DMS114 treated with DMSO at 0.1 percent for 48 hours (cell line): ENCODE data around the gene ZNF213.

ENCODE experiments used
- DNase-seq: peaks from one replicate; lab custom pipeline; 2025; ENCODE audit not compliant: unreplicated experiment; lab: John Stamatoyannopoulos, UW

Gene ZNF213

GRCh38 chr16:3099732-3100499 is 34.9 kb upstream of the ZNF213 start:
- DNase-seq, result peak; percentile 79

GRCh38 chr16:3101018-3101840 is 33.6 kb upstream of the ZNF213 start:
- peak; percentile 29 for DNase-seq

- no peak for DNase-seq
These were observed 32.9 kb upstream of the ZNF213 start for GRCh38 chr16:3101841-3102470.

DNA sequence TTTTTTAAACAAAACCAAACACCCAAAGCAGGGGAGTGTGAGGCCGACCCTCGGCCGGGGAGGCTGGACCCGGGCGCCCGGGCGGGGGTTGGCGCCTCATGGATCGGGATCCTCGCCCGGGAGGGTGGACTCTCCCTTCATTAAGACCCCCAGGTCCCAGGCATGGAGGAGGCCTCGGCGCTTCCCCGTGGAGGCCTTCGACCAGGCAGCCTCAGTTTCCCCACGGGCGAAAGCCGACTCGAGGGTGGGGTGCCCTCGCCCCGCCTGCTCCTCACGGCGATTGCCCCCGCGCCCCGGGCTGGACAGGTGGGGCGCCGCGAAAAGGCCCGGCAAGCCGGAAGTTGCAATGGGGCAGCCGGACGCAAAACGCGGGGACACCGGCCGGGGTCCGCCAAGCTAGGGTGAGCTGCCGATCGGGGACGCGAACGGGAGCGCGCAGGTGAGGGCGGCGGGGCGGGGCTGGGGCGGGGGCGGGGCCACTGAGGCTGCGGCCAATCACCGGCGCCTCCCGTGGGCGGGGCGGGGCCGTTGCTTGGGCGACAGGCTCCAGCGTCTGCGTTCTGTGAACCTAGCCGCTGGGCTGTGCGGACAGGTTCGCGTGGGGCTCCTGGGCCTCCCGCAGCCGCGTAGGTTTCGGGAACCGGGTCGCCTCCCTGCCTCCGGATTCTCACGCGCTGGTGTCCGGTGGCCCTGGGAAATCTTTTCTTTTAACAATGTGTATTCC is 28.5 kb upstream of the ZNF213 start:
- DNase-seq, result peak; percentile 77

GRCh38 chr16:3112058-3112880 is 22.6 kb upstream of the ZNF213 start, which contains the start of gene ZNF205:
ZNF205 (plus strand) TSS chr16:3112586; CDS start chr16:3113431, 845 bp downstream.
- DNase-seq, result peak; percentile 58

DNA sequence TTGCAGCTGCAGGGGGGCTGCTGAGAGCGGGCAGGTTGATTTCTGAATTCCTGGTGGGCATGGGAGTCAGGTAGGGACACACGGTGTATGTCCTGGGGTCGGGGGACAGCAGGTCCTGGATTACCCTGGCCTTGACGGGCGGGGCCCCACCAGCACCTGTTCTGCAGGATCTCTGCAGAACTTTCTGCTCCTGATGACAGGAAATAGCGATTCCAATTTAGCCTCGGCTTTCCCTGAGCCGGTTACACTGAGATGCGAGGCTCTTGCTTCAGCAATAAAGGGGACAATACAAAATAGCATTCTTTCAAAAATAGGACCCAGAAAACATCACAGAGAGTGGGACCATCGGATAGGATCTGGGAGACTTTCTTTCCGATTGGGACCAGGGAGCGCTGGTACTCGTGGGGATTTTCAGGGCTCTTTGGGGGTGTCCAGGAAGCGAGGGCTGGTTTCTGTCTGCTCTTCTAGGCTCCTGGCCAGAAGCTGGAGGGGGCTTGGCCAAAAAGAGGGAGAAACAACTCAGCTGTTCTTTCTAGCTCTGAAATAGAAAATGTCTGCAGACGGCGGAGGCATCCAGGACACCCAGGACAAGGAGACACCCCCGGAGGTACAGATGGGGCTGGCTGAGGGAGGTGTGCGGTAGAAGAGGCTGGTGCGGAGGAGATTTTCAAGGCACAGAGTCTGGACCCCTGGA is 21.8 kb upstream of the ZNF213 start:
- DNase-seq, result no peak

DNA sequence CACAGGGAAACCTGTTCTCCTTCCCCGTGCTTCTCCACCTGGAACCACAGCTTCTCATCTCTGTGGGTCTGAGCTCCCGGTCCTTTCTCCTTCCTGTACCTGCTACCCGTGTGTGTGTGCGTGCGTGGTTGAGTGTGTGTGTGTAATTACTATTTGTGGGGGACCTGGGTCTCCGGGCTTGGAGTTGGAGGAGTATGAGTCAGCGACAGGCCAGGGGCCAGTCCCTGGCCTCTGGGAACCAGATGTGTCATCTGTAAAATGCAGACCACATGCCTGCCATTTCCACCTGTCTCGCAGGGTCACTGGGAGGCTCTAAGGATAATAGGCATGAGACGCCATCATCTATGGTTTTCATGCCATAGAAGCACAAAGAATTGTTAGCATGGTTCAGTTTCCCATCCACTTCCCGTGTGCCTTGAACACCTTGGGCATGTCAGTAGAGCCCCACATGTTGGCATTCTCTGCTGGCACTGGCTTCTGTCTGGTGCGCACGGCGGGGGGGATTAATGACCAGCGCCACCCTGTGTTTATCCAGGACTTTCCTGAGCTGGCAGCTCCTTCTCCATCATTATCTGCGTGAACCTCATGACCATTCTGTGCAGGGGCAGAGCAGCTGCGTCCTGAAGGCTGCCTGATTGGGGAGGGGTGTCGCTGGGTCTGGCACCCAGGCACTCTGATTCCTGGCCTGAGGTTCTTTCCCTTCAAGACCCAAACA is 20.9 kb upstream of the ZNF213 start:
- no peak for DNase-seq

- DNase-seq, result no peak
These were observed 19.8 kb upstream of the ZNF213 start for GRCh38 chr16:3115003-3115402.

- no peak for DNase-seq
These were observed 19.3 kb upstream of the ZNF213 start for GRCh38 chr16:3115561-3115960.

- DNase-seq, result no peak
These were observed 16.5 kb upstream of the ZNF213 start for GRCh38 chr16:3118204-3118790.

DNA sequence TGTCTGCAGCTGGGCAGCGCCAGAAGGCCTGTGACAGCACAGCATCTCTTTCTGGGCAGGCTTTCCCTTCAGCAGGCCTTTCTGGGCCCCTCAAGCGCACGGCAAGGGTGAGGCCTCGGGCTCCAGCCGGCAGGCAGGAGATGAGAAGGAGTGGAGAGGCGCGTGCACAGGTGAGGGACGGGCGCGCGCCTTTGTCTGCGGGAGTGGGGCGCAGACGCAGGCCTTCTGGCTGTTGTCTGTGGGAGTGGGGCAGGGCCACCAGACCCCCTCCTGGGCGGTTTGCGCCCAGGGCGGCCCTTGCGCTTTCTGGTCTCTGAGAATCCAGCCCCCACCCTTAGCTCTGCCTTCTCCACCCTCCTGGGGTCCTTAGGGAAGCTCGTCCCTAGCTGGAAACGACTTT is 16.0 kb upstream of the ZNF213 start:
- no peak for DNase-seq

DNA sequence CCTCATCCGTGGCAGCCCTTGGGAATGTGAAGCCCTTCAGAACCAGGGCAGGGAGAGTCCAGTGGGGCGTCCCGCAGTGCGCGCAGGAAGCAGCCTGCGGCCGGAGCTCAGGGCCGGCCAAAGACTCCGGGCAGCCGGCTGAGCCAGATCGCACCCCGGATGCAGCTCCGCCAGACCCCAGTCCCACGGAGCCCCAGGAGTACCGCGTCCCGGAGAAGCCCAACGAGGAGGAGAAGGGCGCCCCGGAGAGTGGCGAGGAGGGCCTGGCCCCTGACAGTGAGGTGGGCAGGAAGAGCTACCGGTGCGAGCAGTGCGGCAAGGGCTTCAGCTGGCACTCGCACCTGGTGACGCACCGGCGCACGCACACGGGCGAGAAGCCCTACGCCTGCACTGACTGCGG is 15.5 kb upstream of the ZNF213 start:
- DNase-seq, result no peak

DNA sequence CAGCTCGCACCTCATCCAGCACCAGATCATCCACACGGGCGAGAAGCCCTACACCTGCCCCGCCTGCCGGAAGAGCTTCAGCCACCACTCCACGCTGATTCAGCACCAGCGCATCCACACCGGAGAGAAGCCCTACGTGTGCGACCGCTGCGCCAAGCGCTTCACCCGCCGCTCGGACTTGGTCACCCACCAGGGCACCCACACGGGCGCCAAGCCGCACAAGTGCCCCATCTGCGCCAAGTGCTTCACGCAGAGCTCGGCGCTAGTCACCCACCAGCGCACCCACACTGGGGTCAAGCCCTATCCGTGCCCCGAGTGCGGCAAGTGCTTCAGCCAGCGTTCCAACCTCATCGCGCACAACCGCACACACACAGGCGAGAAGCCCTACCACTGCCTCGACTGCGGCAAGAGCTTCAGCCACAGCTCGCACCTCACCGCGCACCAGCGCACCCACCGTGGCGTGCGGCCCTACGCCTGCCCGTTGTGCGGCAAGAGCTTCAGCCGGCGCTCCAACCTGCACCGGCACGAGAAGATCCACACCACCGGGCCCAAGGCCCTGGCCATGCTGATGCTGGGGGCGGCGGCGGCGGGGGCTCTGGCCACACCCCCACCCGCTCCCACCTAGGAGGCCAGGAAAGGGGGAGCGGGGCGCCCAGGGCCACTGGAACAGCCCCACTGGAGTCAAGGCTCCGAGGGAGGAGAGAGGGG is 15.0 kb upstream of the ZNF213 start:
- no peak for DNase-seq

DNA sequence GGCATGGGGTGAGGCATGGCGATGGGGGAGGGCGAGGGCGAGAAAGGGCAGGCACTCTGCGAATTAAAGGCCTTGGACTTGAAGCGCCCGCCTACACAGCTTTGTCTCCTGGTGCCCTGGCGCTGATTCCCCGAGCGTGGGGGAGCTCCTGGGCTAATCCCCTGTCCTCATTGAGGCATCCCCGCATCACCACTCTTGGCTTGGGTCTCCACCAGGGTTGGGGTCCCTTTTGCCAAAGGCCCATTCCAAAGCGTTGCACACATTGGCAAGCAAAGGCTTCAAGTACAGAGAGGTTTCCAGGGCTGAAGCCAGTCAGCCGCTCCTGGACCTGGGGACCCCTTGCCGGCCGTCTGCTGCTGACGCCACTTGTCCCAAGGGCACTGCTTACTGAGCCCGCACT is 14.4 kb upstream of the ZNF213 start:
- no peak for DNase-seq

GRCh38 chr16:3121851-3122467 is 12.9 kb upstream of the ZNF213 start:
- DNase-seq, result no peak

DNA sequence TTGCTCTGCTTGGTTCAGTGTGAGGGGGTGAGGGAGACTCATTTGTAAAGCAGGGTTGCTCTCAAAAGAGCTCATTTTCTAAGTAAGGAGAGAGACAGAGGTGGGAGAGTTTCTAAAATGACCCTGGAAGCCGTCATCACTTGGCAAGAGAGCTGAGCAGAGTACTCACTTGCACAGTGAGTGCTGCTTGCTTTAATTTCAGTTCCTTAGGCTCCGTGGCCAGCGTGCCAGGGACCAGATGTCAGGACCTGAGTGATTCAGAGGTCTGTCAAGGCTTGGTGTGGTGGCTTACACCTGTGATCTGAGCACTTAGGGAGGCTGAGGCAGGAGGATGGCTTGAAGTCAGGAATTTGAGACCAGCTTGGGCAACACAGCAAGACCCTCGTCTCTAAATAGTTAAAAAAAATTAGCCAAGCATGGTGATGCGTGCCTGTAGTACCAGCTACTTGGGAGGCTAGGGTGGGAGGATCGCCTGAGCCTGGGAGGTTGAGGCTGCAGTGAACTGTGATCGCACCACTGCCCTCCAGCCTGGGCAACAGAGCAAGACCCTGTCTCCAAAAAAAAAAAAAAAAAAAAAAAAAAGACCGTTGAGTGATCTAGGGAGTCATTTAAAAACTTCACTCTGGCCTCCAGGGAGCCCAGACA is 11.8 kb upstream of the ZNF213 start:
- no peak for DNase-seq
